Measurements from ENCODE around the gene C16orf95.
"Not testable (repeated sequence)": the region's sequence is repeated elsewhere in the genome, so short reads cannot be mapped to it uniquely, and the experiment has no call there.

The C16orf95 gene

GRCh38 chr16:87316923-87317749, at the start of gene C16orf95:
Gene C16orf95 (minus strand): TSS chr16:87317392. CDS start chr16:87317242, 150 bp downstream.
- DNase-seq (ENCODE audit: low spot score), result peak; percentile 96

DNA sequence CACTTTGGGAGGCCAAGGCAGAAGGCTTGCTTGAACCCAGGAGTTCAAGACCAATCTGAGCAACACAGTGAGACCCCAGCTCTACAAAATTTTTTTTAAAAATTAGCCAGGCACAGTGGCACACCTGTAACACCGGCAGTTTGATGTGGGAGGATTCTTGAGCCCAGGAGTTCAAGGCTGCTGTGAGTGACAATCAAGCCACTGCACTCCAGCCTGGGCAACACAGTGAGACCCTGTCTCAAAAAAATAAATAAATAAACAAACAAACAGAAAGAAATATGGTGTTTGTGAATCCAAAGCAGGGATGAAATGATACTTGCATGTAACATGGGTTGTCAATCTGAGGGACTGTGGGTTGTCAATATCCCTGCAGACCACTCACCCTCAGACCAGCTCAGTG, 49.7 kb upstream of the C16orf95 start:
- no peak for DNase-seq (ENCODE audit: low spot score)

GRCh38 chr16:87366288-87366687, 49.1 kb upstream of the C16orf95 start:
- DNase-seq (ENCODE audit: low spot score), result no peak

GRCh38 chr16:87365021-87365713, 48.0 kb upstream of the C16orf95 start:
- DNase-seq (ENCODE audit: low spot score), result no peak

GRCh38 chr16:87363771-87364455, 46.7 kb upstream of the C16orf95 start:
- DNase-seq (ENCODE audit: low spot score), result no peak

GRCh38 chr16:87362828-87363559, 45.8 kb upstream of the C16orf95 start:
- DNase-seq (ENCODE audit: low spot score), result not testable (repeated sequence)

GRCh38 chr16:87361916-87362619, 44.9 kb upstream of the C16orf95 start:
- DNase-seq (ENCODE audit: low spot score), result no peak

GRCh38 chr16:87360862-87361610, 43.8 kb upstream of the C16orf95 start:
- DNase-seq (ENCODE audit: low spot score), result no peak

- DNase-seq (ENCODE audit: low spot score), result no peak
These were observed 41.9 kb upstream of the C16orf95 start for GRCh38 chr16:87359121-87359520.

GRCh38 chr16:87358696-87359095, 41.5 kb upstream of the C16orf95 start:
- DNase-seq (ENCODE audit: low spot score), result no peak

- DNase-seq (ENCODE audit: low spot score), result no peak
These were observed 41.1 kb upstream of the C16orf95 start for GRCh38 chr16:87358250-87358649.

DNA sequence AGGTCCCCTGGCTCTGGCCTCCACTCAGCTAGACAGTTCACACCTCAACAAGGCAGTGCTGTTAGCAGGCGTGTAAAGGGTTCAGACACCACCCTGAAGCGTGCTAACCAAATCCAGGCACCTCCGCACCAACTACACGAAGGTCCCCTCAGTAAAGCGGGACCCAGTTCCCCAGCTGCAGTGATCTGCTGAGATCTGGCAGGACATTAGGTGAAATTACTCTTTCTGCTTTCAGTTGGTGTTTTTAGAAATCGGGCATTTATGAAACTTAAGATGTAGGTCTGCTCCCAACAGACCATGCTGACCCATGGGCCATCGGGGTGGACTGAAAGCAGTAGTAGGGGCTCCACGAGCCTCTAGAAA, 39.3 kb upstream of the C16orf95 start:
- no peak for DNase-seq (ENCODE audit: low spot score)

- no peak for DNase-seq (ENCODE audit: low spot score)
These were observed 36.4 kb upstream of the C16orf95 start for GRCh38 chr16:87353613-87354012.

GRCh38 chr16:87352818-87353217, 35.6 kb upstream of the C16orf95 start:
- no peak for DNase-seq (ENCODE audit: low spot score)

GRCh38 chr16:87351320-87351698, 34.1 kb upstream of the C16orf95 start:
- DNase-seq (ENCODE audit: low spot score), result no peak

DNA sequence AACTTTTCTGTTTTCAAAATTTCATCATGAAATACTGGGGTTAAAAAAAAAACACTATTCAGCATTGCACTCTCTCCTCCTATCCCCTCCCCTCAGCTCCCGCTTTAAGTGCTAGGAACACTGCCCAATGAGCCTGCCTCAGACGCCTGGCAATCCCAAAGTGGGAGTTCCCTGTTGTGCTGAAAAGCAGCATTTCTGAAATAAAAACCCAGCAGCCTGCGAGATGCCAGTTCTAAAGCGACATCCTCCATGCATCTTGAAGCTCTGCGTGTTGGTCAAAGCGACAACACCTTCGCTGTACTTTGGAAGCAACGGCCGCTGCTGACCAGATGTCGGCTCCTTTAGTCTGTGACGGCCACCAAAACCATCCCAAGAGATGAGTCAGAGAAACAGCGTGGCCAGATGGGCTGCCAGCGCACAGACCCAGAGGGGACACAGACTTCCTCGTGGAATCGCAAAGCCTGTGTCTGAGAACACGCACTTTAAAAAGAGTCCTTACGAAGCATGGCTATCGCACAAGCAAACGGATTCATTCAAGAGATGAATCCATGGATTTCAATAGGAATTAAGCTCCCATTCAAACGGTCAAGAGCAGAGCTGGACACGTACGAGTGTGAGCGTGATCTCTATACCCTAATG, 33.6 kb upstream of the C16orf95 start:
- no peak for DNase-seq (ENCODE audit: low spot score)

GRCh38 chr16:87350031-87350430, 32.8 kb upstream of the C16orf95 start:
- no peak for DNase-seq (ENCODE audit: low spot score)

- no peak for DNase-seq (ENCODE audit: low spot score)
These were observed 31.5 kb upstream of the C16orf95 start for GRCh38 chr16:87348616-87349157.

DNA sequence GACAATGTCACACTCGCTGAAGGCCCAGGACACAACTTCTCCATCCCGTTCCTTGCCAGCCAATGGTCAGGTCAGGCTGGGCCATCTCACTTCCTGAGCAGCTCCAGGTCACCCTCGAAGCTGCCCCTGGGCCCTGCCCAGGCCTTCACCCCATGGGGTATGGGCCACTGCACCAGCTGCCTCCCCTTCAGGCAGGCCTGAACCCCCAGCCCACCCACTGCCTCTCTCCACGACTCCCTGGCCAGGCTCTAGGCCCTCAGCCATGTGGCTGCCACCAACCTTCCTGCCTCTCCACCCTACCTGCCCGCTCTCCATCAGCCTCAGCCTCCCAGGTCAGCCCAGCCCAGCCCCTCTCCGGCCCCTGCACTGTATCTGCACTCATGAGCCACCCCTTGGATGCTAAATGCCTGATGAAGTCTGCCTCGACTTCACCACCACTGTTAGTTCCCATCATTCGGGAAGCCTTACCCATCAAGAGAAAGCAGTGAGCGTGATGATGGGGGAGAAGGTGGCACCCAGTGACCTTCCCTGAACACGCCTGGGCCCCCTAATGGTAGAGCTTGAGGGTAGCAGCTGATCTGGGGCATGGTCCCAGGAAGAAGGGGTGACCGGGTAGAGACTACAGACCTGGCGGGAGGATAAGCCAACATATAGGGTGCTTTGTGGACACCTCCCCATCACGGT, 30.9 kb upstream of the C16orf95 start:
- DNase-seq (ENCODE audit: low spot score), result no peak
